GM19328 (cell line): ENCODE data around the gene NFATC2IP.
"Not testable (repeated sequence)": the region's sequence is repeated elsewhere in the genome, so short reads cannot be mapped to it uniquely, and the experiment has no call there.

ENCODE experiments used
- ATAC-seq: cut with Tn5 transposase; IDR thresholded peaks from one replicate; pipeline ENCODE4 v1.9.1; 2021; ENCODE audit warnings: mild to moderate bottlenecking, moderate library complexity; ENCODE audit not compliant: unreplicated experiment

NFATC2IP gene

GRCh38 chr16:28925386-28926228 lies 25.1 kb upstream of the NFATC2IP start:
- ATAC-seq = no peak

GRCh38 chr16:28926284-28926683 lies 24.5 kb upstream of the NFATC2IP start:
- not testable (repeated sequence) for ATAC-seq

GRCh38 chr16:28927815-28928214 lies 22.9 kb upstream of the NFATC2IP start:
- ATAC-seq = no peak

- no peak for ATAC-seq
Observed at GRCh38 chr16:28930203-28930602, 20.5 kb upstream of the NFATC2IP start.

GRCh38 chr16:28930652-28931051 lies 20.1 kb upstream of the NFATC2IP start:
- ATAC-seq = no peak

- ATAC-seq = no peak
Observed at GRCh38 chr16:28931801-28932225, 18.9 kb upstream of the NFATC2IP start, which contains the start of gene CD19. CD19 (plus strand) TSS chr16:28931971; CDS start chr16:28932001, 30 bp downstream.

GRCh38 chr16:28932339-28933141 lies 18.2 kb upstream of the NFATC2IP start:
- ATAC-seq = no peak

GRCh38 chr16:28933171-28933570 lies 17.6 kb upstream of the NFATC2IP start:
- ATAC-seq = no peak

- ATAC-seq = no peak
Observed at GRCh38 chr16:28935346-28935745, 15.4 kb upstream of the NFATC2IP start.

GRCh38 chr16:28935924-28936783 lies 14.6 kb upstream of the NFATC2IP start:
- peak; percentile 61 for ATAC-seq

GRCh38 chr16:28936784-28937155 lies 14.0 kb upstream of the NFATC2IP start:
- ATAC-seq = no peak

- ATAC-seq = no peak
Observed at GRCh38 chr16:28937222-28937876, 13.4 kb upstream of the NFATC2IP start.

GRCh38 chr16:28938721-28939120 lies 12.0 kb upstream of the NFATC2IP start:
- ATAC-seq = no peak

- ATAC-seq = not testable (repeated sequence)
Observed at GRCh38 chr16:28939825-28940224, 10.9 kb upstream of the NFATC2IP start.

- no peak for ATAC-seq
Observed at GRCh38 chr16:28943281-28943680, 7.5 kb upstream of the NFATC2IP start.

GRCh38 chr16:28946681-28947080 lies 4.1 kb upstream of the NFATC2IP start:
- ATAC-seq = no peak

GRCh38 chr16:28951410-28951943 lies 740 bp downstream of the NFATC2IP start:
- no peak for ATAC-seq

GRCh38 chr16:28958216-28958615 lies 7.5 kb downstream of the NFATC2IP start:
- ATAC-seq = no peak

GRCh38 chr16:28958836-28959235 lies 8.1 kb downstream of the NFATC2IP start:
- ATAC-seq = no peak

GRCh38 chr16:28964072-28964471 lies 13.3 kb downstream of the NFATC2IP start:
- ATAC-seq = no peak
